SKM-1 treated with dmso at 0.1 percent for 144 hours (cell line): ENCODE measurements around the gene STEAP3.
"Not testable (repeated sequence)": the region's sequence is repeated elsewhere in the genome, so short reads cannot be mapped to it uniquely, and the experiment has no call there.

Experiments used
- DNase-seq: peaks from one replicate; lab custom pipeline; 2025; ENCODE audit not compliant: unreplicated experiment; lab: John Stamatoyannopoulos, UW

The STEAP3 gene

DNA sequence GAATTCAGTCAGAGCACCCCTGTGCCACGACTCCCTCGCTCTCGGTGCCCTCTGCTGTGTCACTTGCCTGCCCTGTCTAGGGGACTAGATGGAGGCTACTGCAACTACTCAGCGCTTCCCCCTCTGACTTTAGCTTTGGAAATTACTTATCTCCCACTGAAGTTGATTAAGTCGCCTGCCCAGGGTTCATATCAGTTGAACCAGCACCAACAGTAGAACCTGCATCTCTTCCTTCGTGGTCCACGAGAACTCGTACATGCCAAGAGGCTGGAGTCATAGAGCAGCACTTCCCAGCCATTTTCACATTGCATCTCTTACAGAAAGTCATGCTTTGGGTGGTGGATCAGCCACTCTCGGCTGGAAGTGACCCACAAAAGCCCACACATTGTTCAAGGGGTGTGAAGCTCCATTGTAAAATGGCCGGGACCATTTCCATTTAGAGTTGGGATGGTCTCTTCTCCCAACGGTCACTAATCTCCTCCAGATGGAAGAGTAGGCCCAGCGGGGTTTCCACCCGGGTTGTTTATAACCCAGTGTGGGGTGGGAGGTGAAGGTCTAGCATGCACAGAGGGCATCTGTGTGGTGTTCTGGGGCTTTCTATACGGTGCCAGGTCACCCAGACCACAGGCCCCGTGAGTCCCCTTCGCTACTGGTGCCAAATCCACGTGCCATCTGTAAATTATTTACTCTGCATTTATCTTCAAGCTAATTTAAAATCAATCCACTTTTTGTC is 38.0 kb downstream of the STEAP3 start:
- DNase-seq: no peak

DNA sequence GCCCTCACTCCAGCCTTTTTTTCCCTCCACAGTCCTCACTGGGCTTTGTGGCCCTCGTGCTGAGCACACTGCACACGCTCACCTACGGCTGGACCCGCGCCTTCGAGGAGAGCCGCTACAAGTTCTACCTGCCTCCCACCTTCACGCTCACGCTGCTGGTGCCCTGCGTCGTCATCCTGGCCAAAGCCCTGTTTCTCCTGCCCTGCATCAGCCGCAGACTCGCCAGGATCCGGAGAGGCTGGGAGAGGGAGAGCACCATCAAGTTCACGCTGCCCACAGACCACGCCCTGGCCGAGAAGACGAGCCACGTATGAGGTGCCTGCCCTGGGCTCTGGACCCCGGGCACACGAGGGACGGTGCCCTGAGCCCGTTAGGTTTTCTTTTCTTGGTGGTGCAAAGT is 39.4 kb downstream of the STEAP3 start:
- no peak for DNase-seq

DNA sequence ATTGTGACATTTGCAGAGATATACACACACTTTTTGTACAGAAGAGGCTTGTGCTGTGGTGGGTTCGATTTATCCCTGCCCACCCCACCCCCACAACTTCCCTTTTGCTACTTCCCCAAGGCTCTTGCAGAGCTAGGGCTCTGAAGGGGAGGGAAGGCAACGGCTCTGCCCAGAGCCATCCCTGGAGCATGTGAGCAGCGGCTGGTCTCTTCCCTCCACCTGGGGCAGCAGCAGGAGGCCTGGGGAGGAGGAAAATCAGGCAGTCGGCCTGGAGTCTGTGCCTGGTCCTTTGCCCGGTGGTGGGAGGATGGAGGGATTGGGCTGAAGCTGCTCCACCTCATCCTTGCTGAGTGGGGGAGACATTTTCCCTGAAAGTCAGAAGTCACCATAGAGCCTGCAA is 40.0 kb downstream of the STEAP3 start:
- peak; percentile 67 for DNase-seq

DNA sequence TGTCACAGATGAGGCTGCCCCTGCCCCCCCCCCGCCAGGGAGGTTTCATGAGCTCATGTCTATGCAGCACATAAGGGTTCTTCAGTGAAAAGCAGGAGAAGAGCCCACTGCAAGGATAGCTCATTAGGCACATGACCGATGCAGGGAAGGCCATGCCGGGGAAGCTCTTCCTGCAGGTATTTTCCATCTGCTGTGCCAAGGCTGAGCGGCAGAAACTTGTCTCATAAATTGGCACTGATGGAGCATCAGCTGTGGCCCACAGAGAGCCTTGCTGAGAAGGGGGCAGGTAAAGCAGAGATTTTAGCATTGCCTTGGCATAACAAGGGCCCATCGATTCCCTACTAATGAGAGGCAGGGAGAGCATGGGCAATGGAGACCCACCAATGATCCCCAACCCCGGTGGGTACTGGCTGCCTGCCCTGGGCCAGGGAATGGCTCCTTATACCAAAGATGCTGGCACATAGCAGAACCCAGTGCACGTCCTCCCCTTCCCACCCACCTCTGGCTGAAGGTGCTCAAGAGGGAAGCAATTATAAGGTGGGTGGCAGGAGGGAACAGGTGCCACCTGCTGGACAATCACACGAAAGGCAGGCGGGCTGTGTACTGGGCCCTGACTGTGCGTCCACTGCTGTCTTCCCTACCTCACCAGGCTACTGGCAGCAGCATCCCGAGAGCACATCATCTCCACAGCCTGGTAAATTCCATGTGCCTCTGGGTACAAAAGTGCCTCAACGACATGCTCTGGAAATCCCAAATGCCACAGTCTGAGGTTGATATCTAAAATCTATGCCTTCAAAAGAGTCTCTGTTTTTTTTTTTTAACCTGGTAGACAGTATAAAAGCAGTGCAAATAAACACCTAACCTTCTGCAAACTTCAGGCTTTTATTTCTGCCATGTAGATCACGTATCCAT is 41.4 kb downstream of the STEAP3 start:
- peak; percentile 38 for DNase-seq

DNA sequence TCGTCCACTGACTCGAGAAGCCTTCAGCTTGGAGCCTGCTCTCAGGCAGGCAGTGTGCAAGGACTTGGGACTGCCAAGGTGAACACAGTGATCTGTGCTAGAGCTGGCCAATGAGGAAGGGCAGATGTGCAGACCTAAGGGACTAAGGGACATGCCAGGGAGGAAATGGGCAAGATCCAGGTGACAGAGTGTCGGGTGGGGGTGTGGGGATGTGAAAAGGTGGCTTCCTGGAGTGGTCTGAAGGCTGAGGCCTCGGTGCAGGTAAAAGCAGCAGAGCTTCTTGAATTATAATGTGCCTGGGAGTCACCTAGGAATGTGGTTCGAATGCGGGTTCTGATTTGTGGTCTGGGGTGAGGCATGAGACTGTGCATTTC is 42.0 kb downstream of the STEAP3 start:
- no peak for DNase-seq

DNA sequence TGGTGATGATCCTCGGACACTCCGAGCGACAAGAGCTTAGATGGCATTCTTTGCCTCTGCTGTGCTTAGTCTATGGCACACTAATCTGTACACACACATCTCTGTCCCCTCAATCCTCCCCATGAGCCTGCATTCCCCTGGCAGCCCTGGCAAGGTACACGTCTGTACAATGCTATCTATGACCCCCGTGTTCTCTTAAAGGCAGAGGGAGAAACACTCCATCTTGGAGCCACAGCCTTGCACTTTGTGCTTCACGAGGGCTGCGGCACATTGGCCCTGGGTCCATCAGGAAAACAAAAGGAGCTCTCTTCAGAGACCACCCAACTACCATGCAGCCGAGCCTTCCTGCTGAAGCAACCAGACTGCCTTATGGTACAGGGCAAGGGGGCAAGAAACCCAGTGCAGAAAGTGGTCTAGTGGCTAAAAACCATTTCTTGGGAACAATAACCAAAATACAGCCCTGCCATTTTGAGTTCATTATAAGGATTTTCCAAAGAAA is 42.5 kb downstream of the STEAP3 start:
- DNase-seq: no peak

DNA sequence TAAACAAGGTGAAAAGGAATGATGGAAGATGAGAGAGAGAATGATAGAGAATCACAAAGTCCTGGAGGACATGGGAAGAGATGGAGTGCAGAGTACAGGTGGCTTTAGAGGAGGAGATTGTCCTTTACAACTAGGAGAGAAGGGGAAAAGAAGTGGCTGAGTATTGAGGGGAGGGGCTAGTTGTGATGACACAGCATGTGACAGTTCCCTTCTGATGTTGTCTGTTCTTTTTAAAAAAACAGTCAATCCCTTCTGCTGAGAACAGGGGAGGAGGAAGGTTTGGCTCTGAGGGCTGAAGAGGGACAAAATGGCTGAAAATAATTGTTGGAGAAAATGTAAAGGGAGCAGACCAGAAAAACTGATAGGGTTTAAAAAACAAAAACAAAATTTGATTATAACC is 44.0 kb downstream of the STEAP3 start:
- no peak for DNase-seq

DNA sequence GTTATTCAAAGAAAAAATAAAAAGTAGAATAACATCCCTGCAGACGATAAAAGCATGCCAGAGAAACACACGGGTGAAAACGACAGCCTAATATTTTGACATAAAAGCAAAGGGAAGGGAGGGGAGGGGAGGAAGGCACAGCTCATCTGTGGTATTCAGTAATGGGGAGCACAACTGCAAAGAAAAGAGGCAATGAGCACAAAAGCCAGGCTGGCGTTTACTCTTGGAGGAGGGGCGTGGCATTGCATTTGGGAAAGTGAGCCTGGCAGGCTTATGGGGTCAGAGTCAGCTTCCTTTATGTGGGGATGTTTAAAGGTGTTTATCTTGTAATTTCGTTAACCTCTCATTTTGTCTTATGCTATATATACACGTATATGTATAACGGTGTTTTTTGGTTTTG is 53.2 kb downstream of the STEAP3 start:
- no peak for DNase-seq

DNA sequence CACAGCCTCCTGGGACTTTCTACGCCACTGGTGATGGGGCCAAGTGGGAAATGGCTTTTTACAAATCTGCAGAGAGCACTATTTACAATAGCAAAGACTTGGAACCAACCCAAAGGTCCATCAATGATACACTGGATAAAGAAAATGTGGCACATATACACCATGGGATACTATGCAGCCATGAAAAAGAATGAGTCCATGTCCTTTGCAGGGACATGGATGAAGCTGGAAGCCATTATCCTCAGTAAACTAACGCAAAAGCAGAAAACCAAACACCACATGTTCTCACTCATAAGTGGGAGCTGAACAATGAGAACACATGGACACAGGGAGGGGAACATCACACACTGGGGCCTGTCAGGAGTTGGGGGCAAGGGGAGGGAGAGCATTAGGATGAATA is 54.8 kb downstream of the STEAP3 start:
- DNase-seq: not testable (repeated sequence)

DNA sequence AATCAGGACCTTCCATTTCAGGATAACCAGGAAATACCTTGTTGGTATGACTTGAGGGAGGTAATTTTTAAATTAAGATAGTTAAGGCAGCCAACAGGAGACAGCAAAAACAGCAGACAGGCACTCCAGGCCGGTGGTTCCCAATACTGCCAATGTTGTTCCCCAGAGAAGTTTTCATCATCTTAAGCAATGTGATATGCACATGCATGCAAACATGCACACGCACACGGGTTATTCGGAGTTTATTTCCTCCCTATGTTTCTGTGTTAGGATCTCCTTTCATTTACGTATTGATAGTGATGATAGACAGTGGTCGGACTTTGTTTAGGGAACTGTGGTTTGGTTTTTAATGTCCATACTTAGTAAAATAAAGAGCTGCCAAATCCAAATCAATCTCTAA is 55.3 kb downstream of the STEAP3 start:
- DNase-seq: no peak

DNA sequence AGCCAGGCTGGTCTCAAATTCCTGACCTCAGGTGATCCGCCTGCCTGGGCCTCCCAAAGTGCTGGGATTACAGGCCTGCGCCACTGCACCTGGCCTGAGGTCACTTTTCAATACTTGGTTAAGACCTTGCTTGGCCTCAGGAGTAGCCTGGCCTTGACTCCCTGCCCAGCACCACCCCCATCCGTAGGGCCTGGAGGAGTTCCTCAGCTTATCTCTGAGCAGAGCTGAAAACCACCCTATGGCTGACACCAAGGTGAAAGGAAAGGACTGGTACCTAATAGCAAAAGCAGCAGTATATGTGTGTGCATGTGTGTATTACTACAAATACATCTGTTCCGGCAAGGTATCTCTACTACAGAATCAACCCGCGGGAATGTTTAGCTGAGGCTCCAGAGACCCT is 56.0 kb downstream of the STEAP3 start:
- DNase-seq: no peak

DNA sequence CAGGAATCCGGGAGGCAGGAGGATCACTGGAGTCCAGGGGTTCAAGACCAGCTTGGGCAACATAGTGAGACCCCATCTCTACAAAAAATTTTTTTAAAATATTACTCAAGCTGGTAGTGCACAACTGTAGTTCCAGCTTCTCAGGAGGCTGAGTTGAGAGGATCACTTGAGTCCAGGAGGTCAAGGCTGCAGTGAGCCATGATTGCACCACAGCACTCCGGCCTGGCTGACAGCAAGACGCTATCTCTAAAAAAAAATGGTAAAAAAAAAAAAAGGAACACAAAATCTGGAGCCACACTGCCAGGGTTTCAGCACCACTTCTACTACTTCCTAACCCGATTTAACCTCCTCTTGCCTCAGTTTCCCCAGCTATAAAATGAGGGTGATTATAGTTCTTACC is 57.0 kb downstream of the STEAP3 start:
- no peak for DNase-seq

DNA sequence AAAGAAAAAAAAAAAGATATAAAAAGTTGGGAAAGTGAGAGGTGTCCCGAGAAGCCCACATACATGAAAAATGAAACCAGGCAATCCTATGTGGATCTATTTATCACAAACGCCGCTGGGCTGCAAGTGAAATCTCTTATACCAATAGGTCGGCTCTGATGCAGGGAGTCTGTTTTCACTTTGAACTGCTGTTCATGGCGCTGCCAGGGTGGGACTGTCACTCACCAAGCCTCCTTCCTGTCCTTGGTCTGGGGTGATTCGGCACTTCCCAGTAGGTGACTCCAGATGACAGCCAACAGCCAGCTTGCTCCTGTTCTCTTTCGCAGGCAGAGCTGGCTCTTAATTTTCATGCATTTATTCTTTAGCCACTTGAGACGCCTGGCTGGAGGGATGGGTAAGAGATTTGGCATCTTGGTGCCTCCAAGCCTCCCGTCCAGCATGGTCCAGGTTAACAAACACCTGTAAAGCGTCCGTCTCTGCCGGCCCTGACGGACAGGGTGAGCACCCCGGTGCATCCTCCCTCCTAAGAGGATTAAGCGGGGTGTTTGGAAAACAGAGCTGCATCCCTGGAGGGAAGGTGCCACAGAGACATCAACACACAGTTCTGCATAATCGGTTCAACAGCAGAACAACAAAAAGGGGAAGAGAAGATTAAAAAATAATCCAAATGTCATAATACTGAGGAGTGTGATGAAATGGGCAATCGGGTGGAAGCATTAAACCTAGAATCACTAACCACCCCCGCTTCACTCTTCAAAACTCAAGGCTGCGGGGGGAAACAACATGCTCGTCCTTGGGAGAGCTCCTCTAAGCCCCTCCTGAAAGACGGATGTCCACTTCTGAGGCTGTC is 58.7 kb downstream of the STEAP3 start:
- peak; percentile 54 for DNase-seq

DNA sequence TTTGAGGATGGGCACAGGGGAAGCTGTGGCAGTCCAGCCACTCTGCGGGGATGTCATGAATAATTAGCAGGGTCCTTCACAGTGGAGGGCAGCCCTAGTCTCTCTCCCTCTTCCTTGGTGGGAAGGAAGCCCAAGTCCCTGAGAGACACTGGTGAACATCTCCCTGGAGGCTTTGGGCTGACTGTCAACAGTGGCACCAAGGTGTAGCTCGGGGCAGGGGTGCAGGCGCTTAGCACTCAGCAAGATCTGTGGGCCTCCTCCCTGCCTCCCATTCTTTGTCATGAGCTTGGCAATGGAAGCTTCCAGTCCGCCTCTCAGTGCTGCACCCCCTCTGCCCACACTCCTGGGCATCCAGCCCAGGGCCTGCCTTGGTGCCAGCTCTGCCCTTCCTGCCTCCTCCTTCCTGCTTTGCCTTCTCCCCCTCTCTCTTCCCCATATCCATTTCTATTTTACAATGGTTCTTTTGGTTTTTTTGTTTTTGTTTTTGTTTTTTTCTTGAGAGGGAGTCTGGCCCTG is 59.4 kb downstream of the STEAP3 start:
- DNase-seq: no peak

DNA sequence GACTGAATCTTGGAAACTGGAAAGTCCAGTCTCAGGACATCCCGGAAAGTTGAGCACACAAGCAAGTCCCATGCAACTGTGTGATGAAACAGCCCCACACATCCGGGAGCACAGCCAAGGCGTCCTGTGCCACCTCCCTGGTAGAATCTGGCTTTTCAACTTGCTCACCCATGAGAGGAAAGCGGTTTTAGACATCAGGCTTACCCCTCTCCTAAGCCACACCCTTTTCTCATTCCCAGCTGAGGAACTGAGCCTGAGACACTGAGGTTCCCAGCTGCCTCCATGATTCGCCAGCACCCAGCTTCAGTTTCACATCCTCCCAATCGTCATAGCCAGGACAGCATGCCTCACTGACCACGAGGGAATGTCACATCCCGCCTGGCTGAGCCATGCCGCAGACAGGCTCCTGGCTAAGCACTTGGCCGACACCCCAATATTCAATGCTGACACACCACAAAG is 60.3 kb downstream of the STEAP3 start:
- DNase-seq: no peak

DNA sequence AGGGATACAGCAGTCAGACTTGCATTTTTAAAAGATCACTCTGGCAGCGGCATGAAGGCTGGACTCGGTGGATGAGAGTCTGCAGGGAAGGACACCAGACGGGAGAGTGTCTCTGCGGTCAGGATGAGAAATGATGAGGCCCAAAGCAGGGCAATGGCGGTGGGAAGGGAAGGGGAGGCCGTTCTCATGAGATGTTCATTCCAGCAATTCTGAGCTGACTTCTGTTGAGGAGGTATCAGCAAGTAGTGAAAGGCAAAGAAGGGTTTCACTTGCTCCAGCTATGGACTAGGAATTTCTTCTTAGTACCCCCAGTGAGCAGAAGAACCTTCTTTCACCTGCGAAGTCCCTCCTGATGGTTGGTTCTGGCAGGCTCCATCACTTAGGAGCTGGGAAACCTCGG is 63.0 kb downstream of the STEAP3 start:
- DNase-seq: no peak

DNA sequence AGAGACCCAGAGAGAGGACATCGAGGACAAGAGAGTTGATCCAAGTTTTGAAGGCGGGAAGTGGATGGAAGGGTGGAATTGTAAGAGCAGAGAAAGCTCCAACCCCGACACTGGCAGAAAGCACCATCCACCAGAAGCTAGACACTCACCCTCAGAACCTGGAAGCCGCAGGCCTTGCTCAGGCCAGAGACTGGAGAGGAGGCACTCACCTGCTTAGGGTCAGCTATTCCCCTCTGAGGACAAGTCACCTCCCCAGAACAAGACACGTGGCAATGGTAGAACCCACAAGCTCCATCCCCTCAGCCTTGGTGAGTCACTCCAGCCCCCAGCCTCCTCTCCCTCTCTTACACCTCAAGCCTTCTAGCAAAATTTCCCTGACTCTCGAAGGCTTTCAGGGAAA is 64.9 kb downstream of the STEAP3 start:
- DNase-seq: no peak

DNA sequence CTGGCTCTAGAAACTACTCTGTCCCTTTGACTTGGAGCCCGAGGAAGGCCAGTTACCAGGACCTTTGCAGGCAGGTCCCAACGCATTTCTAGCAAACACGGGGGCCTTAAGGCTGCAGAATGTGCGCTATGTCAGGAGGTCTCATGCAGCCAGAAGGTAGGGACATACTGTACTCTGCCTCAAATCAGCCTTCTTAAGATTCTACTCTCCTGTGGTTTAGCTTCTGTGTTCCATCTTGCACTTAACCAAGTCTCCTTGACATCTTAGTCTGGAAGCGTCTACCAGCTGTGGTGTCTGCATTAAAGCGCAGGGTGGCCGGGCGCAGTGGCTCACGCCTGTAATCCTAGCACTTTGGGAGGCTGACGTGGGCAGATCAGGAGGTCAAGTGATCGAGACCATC is 65.5 kb downstream of the STEAP3 start:
- no peak for DNase-seq

DNA sequence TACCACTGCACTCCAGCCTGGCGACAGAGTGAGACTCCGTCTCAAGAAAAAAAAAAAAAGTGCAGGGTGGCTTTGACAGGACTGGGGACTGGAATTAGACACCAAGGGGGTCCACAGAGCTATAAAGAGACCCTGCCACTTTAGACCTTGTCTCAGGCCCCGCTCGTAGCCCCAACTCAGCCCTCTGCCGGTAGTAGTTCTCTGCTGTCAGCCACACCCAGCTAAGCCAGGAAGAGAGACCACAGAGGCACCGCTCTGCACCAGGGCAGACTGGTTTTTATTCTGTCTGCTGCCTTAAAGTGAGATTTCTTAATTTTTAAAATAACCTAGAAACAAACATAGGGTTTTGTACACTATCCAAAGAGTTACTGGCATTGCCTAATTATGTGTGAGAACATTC is 66.0 kb downstream of the STEAP3 start:
- DNase-seq: no peak

DNA sequence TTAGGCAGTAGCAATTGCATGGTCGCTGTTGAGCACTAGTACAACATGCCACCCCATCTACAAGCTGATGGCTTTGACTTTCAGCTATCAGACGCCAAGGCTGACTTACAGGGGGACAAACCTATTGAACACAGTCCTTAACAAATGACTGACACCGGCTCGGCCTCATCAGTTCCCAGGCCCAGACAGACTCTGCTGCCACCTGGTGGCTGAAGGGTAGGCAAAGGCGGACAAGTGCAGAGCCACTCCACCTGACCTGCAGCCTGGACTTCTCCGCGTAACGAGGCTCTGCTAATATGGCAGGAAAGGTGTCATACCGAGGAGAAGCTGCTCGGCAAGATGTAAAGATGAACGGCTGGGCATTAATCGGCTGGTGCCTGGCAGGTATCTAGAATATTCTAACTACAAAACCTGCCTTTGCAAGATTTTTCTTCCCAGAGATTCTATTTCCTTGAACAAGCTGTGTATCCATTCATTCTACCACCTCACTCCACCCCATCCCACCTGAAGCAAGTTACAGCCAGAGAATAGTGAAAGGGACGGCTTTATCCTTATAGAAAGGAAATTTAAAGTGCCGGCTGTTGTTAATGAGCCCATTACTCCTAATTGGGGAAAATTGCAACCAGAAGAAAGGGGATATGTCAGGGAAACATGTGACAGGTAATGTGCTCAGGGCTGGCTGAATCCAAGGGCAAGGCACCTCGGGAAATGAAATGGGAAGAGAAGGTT is 67.4 kb downstream of the STEAP3 start:
- peak; percentile 44 for DNase-seq
